GM18861 (cell line): ENCODE measurements around the gene VSTM4.

ENCODE experiments used
- ATAC-seq: cut with Tn5 transposase; IDR thresholded peaks from one replicate; pipeline ENCODE4 v1.9.1; 2021; ENCODE audit not compliant: unreplicated experiment

VSTM4 gene

DNA sequence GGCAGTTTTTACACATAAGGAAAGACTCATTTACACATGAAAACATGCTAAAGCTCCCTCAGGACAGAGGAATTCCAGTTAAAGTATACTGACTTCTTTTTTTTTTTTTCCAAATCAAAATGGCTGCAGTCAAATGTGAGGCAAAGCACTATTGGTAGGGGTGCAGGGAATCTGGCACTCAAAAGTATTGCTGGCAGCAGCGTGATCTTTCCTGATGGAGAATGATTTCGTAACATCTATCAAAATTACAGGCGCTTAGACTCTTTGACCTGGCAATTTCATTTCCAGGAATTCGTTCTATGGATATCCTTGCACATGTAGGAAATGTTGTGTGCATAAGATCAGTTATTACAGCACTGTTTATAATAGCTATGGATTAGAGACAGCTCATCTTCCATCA, 65.7 kb downstream of the VSTM4 start:
- ATAC-seq, result no peak

DNA sequence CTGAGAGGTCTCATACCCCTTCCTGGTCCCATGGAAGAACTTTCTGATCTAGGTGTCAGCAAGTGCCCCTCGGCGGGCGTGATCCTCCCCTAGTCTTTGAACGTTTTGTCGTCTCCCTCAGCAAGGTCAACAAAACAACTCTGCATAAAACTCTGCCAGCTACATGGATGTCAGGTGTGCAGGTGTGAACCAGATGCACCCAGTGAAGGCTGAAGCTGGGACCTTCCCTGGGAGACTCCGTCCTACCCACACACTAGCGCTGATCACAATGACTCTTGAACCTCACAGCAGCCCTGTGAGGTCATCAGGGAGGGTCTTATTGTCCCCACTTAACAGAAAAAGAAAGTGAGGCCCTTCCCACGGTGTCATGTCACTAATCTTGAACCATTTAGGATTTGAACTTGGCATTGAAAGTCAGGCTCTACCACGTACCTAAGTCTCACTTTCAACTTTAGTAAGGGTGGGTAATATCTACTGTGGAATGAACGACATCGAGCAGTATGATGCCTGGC, 68.1 kb downstream of the VSTM4 start:
- ATAC-seq, result no peak

DNA sequence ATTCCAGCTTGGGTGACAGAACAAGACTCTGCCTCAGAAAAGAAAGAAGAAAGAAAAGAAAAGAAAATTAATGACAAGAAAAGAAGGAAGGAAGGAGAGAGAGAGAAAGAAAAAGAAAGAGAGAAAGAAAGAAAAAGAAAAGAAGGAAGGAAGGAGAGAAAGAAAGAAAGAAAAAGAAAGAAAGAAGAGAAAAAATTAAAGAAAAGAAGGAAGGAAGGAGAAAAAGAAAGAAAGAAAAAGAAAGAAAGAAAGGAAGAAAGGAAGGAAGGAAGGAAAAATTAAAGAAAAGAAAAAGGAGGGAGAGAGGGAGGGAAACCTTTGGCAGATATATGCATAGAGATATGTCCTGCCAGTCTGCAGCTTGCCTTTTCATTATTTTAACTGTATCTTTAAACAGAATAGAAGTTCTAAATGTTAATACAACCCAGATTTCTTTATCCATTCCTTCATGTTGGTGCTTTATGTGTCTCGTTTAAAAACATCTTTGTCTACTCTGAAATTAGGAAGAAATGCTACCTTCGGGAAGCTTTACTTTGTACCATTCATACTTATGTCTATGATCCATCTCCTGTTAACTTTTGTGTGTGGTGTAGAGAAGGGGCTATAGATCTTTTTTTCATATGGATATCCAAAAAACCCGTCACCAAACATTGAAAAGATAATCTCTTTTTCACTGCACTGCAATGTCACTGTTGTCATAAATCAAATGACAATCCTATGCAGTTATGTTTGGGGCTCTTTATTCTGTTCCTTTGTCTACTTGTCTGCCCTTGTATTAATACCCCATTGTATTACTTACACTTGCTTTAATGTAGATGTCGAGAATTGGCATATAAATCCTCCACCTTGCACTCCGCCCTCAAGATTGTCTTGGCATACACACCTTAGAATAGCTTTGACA, 70.8 kb downstream of the VSTM4 start:
- ATAC-seq, result no peak

DNA sequence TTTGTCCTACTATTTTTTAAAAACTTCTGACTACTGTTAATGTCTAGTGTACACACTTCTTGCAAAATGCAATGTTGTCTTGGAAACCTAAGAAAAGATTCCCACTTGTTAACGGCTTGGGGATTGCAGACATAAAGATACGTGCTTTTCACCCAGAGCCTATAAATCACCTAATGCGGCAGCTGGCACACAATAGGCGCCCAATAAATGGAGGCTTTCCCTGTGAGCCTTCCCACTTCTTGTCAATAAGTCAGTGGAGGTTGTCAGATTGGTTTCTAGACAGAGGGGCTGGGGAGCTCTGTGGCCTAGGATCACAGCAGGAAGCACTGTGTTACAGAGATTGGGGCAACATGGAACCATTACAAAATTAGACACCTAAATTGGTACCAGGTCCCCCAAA, 74.7 kb downstream of the VSTM4 start:
- ATAC-seq, result no peak

DNA sequence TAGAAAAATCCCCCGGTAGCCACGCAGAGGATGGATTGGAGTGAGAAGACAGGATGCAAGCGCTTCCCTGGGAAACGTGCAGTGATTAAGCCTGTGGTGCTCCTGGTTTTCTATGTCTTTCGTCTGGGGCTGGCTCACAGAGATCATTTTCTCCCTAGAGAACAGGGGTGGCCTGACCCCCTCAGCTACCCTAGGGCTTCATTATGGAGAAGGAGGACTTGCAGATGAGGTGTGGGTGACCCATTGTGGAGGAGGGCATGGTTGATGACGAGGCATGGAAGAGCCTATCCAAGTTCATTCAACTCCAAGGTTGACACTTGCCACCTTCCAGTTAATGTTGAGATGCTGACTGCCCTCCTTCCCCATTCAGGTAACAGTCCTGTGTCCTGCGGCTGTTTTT, 75.9 kb downstream of the VSTM4 start:
- ATAC-seq, result no peak

DNA sequence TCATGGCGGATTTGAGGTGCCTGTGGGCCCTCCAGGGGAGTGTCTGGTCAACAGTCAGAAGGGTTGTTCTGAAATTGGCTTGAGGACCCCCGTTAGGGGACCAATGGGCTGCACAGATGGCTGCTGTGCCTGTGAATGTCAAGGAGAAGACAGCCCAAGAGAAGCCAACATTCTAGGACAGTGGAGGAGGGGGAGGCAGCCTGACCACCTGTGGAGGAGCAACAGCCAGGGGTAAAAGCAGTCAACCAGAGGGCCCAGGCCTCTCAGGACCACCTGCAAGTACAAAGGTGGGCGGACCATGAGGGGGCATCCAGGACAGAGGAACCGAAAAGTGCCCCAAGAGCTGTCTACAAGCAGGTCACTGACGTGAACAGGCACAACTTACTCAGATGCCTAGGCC, 76.6 kb downstream of the VSTM4 start:
- ATAC-seq, result no peak

DNA sequence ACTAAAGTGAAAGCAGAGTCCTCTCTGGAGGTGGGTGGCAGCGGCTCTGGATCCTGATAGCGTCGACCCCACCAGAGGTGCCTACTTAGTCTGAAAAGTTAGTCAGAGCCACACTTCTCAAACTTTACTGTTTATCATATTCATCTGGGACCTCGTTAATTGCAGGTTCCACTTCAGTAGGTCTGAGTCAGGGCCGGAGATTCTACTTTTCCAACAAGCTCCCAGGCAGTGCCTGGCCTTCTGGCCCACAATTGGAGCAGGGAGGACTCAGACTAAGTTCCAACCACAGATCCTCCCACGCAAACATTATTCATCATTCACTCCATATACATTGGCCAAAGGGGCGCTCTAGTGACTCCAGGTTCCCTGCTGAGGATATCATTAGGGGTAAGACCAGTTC, 78.1 kb downstream of the VSTM4 start:
- no peak for ATAC-seq

DNA sequence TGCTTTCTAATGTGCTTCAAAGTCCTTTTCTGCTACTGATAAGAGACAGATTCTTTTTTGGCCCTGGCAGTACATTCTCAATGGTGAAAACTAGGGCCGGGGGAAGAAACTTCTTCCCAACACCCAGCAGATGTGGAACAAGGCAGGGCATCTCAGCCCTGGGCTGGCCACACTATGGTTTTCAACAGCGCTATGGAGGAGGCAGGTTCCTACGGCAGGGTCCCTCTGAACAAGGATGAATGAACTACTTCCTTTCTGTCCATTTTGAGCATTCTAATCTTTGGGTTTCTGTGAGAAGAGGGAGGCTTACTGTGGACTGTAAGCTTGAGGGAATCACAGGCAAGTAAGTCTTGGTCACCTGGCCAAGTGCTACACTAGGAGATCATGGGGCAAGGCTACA, 78.7 kb downstream of the VSTM4 start:
- no peak for ATAC-seq

DNA sequence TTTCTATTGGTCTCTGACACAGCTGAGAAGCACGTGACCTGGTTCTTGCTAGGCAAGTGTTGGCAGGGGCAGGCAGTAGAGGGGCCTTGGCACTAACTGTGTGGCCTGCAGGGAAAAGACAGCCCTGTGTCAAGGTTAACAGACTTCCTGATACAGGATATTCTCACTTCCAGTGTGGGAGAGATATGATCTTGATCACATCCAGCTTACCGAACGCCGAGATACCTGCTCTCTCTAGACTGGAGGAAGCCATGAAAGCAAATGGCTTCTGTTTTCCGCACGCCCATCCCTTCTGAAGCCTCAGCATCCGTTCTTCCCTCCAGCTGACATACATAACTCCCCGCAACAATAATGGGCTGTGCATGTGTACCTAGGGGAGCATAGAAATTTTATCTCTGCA, 79.4 kb downstream of the VSTM4 start:
- no peak for ATAC-seq

DNA sequence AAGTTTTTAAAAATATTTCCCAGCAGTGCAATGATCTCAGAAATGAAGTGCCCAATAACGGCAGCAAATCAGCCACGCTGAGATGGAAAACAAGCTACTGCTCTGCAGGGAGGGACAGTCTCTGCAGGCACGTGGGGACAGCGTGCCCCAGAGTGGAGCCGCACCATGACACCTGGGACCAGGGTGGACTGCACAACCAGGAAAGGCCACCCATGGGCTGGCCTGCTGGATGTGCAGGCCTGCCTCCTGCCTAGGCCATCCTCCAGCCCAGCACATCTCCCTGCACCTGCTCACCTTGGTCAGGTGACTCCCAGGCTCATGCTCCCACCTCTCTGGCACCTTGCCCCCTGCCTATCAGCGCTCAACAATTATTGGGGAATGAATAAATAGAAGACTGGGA, 80.4 kb downstream of the VSTM4 start:
- no peak for ATAC-seq

DNA sequence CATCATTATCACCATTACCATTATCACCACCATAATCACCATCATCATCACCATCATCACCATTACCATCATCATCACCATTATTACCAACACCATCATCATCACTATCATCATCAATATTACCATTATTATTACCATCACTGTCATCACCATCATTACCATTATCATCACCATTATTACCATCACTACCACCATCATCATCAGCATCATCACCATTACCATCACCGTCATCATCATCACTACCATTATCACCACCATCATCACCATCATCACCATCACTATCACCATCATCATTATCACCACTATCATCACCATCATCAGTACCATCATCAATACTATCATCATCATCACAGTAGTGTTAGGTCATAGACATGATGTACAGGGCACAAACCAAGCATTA, 81.4 kb downstream of the VSTM4 start:
- ATAC-seq, result no peak

DNA sequence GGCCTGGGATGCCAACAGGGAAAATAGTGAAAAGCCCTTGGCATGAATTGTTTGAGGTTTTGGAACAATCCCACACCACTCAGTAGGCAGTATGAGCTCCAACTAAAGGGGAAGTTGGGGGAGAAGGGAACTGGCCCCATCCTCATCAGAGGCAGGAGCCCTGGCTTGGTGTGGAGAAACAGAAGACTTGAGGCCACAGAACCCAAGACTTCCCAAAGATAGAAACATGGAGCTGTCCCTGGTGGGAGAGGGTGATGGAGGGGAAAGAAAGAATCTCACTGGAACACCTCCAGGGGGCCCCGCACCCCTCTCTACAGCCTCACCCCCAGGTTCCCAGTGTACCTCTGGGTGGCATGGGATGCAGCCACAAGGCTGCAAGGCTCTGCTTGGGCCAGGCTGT, 85.7 kb downstream of the VSTM4 start:
- ATAC-seq, result no peak

DNA sequence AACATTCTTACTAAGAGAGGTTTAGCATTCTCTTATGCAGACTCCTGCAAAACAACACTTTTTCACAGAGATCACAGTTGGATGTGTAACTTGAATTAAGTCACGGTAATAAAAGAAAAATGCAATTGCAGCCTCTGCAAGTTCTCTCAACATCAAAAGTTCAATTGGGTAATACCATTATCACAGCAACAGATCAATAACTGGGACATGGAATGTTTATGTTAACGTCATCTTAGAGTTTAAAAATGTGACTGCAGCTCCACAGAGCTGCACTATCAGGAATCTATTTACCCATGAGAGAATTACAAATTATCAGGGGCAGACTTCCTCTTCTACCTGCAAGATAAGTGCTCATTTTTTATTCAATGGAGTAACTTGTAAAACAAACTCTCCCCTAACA, 86.7 kb downstream of the VSTM4 start:
- ATAC-seq, result no peak

DNA sequence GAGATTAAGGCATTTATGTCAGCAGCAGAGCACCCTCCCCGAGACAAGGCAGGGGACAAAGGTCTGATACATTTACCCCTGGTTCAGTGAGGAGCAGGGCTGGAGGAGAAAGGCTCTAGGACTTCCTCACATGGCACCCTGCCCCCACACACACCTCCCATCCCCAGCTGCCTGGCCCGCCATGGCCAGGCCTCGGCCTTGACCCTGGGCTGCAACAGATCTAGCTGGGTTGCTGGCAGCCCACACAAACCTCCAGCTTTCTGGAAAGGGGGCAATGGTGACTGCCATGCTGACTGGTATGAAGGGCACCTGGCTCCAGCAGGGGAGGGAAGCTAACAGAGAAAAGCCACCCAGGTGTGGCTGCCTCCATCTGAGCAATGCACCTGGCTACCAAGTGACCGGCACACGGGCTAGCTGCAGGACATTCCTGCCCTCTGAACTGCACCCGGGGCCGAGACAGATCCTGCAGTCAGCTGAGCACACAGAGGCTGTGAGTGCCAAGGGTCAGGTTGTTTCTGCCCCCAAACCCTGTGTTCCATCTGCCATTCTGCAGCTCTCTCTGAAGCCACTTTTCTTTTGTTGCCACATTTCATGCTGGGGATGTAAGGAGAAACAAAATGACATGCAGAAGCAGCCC, 89.9 kb downstream of the VSTM4 start:
- no peak for ATAC-seq

DNA sequence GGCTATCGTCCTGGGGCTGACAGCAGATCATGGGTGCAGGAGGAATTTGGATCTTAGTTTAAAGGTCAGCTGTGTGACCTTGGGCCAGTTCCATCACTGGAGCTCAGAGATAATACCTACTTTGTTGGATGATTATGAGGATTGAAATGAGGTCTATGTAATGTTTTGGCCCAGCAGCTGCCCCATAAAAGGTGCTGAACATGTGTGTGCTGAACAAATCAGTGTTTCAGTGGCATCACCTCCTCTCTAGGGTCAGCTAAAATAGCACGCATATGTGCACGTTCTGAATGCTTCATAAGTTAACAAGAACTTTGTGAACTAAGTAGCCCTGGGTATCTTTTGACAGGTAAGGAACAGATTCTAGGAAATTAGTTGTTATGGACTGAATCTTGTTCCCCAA, 90.8 kb downstream of the VSTM4 start:
- no peak for ATAC-seq

DNA sequence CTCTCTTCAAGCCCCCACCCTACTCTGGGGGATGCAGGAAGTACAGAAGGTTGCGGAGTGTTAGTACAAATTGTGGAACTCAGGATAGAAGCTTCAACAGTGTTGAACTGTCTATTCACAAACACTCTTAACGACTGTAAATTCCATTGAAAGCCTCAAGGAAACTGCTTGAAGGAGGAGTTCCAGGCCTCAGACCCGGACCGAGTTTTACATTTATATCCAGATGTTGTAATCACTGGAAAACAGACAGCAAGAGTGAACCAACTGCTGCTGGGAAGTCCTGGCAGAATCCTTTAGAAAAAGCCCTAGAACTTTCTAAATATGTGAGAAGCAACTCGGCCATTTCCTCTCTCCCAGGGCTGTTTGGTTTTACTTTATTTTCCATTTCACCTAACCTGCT, 91.6 kb downstream of the VSTM4 start:
- ATAC-seq, result no peak

DNA sequence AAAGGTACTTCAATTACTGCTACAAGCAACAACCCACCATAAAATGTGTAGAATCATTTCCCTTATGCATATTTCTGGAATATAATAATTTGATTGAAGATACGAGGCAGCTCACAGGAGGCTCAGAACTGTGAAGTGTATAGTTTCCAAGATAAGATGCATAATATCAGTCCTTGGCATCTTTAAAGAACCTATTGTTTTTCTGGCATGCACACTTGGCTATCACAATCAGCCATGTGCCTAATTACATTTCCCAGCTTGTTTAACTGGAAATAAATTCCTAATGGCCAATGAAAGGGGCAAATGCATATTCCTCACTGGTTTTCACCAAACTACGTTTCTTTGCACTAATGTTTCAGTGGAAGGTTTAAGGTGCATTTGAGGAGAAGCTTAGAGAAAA, 92.3 kb downstream of the VSTM4 start:
- no peak for ATAC-seq

DNA sequence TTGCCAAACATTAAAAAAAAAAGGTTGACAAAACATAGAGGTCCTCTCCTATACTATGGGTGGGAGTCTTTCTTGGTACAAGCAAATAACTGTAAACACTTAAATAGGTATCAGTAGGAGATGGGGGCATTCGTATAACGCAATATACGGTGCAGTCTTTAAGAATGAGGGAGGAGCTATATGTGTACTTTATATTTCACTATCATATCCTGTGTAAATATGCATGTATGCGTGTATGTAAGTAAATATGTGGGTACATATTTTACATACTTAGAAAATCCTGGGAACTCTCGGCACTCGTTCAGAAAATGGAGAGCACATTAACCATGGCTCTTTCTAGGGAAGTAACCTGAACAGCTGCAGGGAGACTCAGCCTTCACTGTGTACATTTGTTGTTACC, 93.6 kb downstream of the VSTM4 start:
- ATAC-seq, result no peak

DNA sequence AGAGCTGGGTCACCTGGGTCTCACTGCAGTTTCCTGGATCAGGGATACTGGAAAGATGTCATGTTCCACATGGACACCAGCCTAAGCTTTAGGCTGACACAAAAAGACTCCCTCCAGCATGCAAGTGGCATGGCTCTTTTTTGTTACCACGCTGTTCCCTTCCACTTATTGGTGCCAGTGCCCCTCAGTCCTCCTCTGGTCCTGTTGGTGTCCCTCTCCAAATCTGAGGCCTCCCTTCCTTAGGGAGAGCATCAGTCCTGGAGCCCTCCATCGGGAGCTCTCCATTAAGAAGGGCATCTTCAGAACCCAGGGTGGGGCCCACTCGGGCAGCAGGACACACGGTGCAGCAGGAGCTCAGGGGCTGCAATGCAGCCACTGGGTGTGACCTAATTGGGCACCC, 99.6 kb downstream of the VSTM4 start:
- no peak for ATAC-seq

DNA sequence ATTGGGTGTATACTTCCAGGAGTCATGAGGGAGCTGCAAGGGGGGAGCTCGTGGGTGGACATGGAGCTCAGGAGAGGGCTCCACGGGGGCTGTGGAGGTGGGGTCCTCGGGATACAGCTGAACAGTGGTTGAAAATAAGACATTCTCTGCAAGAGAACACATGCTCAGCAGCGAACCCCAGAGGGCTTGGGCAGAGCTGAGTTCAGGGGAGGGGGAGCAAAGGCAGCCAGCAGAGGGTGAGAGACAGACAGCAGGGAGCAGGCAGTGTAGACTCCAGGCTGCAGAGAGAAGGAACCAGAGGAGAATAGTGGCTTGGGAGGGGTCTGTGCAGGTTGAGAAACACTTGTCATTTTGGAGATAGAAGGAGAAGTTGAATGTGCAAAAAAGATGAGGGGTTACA, 102.7 kb downstream of the VSTM4 start:
- no peak for ATAC-seq

DNA sequence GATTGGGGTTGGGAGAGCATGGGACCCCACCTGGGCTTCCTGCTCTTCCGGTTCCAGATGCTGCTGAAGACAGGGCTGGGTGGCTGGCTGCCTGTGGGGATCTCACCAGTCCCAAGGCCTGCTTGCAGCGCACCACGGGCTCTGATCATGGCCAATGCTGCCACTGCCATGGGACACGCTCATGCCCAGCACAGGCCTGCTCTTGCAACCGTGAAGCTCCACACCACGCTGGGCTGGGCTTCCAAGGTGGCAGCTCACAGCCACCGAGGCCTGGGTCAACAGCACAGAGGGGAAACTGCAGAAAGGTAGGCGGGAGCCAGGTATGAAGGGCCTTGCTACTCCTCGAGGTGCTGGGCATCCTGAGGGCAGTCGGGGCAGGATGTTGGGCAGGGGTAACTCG, 103.6 kb downstream of the VSTM4 start:
- ATAC-seq, result no peak

DNA sequence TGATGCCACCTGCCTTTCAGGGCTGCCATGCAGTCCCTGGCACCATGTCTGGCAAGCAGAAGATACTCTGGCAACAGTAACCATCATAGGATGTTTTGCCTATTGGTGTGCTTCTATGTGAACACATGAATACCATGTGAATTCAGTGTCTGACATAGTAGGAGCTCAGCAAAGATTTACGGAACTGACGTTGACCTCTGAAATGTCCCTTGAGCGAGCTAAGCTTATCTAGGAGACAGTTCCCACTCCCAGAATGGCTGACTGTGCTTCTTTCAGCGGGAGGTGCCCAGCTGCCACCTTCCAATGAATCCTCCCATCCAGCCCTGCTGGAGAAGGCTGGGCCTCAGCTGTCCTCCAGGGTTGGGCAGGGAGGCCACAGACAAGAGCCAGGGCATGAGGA, 104.5 kb downstream of the VSTM4 start:
- no peak for ATAC-seq

DNA sequence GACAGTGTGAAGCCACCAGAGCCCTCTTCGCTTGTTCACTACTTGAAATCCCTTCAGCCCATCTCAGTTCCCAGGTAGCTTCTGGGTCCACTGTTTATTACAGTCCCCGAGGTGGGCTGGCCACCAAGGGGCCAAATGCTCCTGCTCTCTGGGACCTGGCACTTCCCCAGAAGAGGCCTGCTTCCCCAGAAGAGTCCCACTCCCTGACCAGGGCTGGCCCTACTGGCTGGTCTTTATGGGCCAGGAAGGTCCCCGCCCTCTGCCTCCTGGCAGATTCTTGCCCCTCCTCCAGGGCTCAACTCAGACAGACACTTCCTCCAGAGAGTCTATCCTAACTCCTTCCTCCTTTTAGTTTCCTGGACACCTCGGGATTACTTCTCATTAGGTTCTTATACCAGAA, 105.0 kb downstream of the VSTM4 start:
- no peak for ATAC-seq
